SHP77 (cell line): ENCODE data around the gene TMEM63B.
"Not testable (repeated sequence)": the region's sequence is repeated elsewhere in the genome, so short reads cannot be mapped to it uniquely, and the experiment has no call there.

Experiments used
- DNase-seq, 2 experiments: peaks; one replicate each; lab custom pipeline; 2025; lab: John Stamatoyannopoulos, UW

The TMEM63B gene

DNA sequence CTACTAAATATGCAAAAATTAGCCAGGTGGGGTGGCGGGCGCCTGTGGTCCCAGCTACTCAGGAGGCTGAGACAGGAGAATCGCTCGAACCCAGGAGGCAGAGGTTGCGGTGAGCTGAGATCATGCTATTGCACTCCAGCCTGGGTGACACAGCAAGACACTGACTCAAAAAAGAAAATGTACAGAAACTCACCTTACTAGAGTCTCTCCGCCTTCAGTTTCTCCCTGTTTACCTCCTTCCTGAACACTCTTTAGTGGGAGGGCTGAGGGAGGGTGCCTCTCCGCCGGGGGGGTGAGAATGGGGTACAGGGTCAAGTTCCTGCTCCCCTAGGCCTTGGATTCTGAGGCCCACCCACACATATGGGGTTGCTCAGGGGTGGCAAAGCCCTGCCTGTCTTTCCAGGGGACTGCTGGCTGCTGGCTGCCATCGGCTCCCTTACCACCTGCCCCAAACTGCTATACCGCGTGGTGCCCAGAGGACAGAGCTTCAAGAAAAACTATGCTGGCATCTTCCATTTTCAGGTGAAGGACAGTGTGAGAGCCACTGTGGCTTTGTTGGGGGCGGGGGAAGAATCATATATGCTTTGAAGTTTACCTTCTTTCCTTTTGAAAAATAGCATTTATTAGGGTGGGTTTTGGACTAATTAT, 44.7 kb downstream of the TMEM63B start:
- DNase-seq: no peak

DNA sequence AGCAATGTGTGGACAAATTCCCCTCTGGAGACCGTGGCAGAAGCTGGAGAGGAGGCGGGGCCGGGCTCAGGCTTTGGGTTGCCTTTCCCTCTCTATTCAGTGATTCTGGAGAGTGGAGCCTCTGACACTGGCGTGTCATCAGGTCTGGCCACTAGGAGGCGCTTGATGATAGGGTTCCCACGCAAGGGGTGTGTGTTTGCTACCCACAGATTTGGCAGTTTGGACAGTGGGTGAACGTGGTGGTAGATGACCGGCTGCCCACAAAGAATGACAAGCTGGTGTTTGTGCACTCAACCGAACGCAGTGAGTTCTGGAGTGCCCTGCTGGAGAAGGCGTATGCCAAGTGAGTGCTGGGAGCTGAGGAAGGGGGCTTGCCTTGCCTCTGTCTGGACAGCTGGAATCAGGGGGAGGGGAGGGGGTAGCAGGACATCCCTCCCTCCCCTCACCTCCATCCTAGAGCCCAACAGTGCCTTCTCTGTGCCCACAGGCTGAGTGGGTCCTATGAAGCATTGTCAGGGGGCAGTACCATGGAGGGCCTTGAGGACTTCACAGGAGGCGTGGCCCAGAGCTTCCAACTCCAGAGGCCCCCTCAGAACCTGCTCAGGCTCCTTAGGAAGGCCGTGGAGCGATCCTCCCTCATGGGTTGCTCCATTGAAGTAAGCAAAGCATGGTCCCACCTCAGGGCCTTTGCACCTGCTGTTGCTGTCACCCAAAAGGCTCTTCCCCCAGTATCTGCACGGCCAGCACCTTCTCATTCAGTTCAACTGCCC, 45.6 kb downstream of the TMEM63B start:
- DNase-seq: peak; percentile 61 to 70

DNA sequence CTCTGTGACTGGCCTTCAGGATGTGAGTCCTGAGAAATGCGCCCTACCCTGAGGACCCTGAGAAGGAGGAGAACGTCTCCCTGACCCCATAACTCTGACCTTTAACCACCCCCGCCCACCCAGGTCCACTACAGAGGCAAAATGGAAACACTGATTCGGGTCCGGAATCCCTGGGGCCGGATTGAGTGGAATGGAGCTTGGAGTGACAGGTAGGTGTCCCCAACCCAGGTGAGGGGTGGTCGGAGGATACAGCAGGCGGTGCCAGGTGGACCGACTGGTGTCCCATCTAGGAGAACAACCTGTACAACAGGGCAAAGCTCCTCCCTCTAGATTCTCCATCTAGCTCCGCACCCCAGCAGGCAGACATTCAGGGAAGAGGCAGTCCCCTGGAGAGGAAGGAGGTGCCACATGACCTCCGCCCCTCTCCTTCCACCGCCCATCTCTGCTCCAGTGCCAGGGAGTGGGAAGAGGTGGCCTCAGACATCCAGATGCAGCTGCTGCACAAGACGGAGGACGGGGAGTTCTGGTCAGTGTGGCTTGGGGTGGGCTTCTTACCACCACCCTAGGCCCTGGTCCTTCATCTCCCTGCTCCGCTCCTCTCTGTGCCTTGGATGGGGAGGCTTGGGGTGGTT, 48.9 kb downstream of the TMEM63B start:
- DNase-seq: no peak

DNA sequence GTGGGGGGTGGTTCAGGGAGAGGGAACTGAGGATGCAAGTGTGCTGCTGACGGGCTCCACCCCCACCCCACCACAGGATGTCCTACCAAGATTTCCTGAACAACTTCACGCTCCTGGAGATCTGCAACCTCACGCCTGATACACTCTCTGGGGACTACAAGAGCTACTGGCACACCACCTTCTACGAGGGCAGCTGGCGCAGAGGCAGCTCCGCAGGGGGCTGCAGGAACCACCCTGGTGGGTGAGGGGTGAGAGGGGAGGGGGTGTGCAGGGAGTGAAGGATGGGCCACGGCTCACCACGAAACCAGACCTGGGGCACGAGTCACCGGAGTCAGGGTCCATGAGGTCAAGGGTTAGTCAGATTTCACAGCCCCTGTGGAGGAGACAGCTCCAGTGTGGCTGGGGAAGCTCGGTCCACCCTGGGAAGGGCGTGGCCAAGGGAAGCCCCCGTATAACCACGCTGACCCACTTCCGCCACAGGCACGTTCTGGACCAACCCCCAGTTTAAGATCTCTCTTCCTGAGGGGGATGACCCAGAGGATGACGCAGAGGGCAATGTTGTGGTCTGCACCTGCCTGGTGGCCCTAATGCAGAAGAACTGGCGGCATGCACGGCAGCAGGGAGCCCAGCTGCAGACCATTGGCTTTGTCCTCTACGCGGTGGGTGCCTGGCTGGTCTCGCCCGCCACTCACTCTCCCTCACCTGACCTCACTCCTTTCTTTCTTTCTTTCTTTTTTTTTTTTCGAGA, 49.6 kb downstream of the TMEM63B start:
- peak; percentile 32 to 49 for DNase-seq

DNA sequence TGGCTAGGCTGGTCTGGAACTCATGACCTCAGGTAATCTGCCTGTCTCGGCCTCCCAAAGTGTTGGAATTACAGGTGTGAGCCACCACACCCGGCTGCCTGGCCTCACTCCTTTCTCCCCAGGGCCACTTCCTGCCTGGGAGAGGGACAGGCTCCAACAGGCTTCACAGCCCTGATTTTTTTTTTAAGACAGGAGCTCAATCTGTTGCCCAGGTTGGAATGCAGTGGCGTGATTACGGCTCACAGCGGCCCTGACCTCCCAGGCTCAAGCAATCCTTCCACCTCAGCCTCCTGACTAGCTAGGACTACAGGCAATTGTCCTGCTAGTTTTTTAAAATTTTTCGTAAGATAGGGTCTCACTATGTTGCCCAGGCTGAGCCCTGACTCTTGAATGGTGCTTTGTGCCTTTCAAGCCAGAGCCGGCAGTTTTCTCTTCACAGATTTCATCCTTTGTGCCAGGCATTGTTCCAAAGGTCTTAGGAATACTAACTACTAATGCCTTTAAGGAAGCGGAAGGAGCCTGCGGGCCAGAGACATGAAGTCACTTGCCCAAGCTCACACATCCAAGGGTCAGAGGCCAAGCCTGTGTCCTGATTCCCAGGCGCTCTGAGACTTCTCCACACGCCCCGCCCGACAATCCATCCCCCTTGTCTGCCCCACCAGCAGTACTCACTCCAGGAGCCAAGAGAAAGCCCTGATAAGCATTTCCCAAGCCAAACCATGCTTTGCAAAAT, 50.5 kb downstream of the TMEM63B start:
- DNase-seq: no peak

DNA sequence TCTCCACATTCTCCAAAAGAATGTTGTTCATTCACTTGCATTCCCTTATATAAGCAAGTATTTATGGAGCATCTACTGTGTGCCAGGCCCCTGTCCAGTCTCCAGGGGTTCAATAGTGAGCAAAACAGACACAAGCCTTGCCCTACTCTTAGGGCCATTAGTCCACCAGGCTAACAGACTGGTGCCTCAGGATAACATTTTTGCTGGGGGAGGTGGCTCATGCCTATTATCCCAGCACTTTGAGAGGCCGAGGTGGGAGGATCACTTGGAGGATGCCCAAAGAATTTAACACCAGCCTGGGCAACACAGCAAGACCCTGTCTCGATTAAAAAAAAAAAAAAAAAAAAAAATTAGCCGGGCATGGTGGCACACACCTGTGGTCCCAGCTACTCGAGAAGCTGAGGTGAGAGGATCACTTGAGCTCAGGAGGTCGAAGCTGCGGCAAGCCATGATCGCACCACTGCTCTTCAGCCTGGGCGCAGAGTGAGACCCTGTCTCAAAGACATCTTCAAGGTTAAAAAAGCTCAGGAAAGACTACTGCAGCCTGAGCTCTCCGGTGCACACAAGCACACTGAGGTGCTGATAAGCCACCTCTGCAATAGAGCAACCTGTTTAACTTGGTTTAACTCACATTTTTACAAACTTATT, 51.2 kb downstream of the TMEM63B start:
- no peak for DNase-seq

DNA sequence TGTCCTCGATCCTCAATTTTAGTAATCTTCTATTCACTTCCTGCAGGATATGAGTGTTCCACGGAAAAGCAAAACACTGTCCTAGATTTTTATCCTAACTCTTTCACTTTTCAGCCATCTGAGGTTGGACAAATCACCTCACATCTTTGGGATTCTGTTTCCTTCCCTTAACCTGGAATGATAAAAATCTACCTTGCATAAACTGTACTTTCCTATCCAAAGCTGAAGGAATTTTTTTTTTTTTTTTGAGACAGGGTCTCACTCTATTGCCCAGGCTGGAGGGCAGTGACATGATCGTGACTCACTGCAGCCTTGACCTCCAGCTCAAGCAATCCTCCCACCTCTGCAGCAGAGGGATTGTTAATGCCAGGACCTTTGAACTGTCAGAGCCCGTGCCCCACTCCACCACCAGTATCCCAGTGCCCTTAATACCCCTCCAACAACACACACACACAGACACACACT, 51.8 kb downstream of the TMEM63B start:
- no peak for DNase-seq

DNA sequence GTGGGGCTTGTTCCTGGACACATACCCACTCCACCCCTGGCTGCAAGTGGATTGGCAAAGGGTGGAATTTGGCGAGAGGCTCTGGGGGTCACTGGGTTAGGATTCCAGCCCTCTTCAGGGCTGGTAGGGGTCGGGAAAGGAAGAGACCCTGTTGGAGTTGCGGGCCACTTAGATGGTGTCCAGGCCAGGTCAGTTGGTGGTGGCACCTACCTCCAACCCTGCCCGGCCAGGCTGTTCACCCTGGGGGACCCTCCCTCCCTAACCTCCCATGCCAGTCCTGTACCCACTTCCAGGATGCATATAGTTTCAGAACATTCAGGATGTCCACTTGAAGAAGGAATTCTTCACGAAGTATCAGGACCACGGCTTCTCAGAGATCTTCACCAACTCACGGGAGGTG, 52.3 kb downstream of the TMEM63B start:
- no peak for DNase-seq

DNA sequence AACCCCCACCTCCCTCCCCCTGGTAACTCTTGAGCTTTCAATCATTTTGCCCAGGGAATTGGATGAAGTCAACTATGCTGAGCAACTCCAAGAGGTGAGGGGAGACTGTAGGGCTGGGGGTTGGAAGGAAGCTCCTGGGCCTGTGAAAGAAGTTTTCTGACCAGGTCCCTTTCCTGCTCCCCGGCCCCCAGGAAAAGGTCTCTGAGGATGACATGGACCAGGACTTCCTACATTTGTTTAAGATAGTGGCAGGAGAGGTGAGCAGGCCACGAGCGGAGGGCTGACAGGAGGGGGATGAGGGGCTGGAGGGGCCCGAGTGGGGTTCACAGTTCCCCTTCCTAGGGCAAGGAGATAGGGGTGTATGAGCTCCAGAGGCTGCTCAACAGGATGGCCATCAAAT, 53.1 kb downstream of the TMEM63B start:
- DNase-seq: no peak

DNA sequence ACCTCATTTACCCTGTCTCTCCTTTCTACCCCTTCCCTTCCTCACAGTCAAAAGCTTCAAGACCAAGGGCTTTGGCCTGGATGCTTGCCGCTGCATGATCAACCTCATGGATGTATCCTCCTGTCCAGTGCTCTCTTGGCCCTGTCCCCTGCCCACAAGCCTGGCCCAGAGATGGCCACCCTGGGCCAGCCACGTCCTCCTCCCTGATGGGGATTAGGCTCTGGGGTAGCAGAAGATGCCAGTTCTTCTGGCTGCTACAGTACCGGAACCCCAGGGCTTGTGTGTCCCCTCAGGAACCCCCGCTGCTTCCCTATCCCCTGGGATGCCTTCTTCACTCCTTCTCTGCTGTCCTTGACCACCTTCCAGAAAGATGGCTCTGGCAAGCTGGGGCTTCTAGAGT, 53.5 kb downstream of the TMEM63B start:
- DNase-seq: no peak

DNA sequence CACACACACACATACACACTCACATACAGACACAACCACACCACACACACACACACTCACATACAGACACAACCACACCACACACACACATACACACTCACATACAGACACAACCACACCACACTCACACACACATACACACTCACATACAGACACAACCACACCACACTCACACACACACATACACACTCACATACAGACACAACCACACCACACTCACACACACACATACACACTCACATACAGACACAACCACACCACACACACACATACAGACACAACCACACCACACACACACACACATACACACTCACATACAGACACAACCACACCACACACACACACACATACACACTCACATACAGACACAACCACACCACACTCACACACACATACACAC, 54.4 kb downstream of the TMEM63B start:
- DNase-seq: not testable (repeated sequence)

DNA sequence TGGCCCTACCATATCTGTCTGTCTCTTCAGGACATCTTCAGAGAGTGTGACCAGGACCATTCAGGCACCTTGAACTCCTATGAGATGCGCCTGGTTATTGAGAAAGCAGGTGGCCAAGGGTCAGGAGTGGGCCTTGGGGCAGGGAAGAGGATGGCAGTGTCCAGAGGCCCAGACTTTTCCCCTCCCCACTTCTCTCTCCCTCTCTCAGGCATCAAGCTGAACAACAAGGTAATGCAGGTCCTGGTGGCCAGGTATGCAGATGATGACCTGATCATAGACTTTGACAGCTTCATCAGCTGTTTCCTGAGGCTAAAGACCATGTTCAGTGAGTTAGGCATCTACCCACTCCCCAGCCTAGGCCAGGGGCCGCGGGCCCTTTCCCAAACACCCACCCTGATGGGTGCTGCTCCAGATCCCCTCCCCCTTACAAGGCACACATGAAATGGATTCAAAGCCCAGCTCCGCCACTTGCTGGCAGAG, 55.6 kb downstream of the TMEM63B start:
- DNase-seq: no peak

DNA sequence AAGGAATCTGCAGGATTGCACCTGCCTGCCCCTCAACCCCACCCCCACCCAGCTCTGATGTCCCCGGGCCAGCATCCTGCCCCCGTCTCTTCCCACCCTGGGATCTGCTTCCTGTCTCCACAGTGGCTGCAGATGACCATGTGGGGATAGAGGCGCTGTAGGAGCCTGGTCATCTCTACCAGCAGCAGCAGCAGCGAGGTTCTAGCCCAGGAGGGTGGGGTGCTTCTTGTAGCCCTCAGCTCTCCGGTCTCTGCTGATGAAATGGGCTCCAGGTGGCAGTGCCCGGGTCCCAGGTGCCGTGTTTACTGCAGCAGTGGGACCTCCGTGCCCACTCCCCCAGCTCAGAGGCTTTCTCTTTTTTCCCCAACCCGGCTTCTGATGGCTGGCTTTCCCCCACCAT, 56.4 kb downstream of the TMEM63B start:
- DNase-seq: peak in 1 of 2 experiments; percentile 23

DNA sequence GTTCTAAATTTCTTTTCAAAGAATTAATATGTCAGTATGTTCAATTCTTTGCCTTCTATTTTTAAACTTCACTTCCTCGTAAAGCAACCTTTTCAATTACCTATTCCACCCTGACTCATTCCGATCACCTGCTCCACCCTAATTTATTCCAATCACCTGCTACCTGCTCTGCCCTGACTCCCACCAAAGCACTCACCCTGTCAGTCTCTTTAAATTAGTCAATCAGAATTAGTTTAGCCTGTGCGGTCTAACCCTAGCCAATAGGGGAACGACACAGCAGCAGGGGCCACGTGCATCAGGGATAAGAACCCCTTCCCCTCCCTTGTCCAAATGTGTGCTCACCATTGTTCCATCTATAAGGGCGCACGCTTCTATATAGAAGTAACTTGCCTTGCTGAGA, 58.0 kb downstream of the TMEM63B start:
- DNase-seq: not testable (repeated sequence)

DNA sequence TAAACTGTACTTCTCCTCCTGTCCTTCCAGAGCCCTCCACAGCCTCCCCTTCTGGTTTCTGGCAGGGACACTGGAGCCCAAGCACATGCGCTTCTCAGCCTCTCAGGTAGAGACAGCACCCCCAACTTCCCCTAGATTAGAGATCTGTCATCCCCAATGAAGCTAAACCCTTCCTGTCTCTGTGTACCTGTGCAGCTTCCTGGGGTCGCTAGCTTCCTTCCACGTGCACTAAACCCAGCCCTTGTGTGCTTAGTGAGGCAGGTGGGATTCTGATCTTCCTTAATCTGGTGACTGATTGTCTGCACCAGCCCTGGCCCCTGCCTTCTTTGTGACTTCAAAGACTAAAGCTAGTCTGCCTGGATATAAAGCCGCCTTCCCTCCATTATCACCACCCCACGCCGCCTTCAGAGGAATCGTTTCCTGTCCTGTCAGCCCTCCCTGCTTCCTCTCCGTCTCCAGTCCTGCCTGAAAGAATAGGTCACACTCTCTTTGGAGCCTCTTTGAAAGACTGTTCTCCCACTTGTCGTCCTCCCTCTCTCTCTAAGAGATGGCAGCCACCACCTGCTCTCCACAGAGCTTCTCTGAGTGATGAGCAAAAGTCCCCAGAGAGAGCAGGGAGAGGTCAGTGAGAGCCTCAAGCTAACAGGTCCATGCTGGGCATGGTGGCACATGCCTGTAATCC, 58.7 kb downstream of the TMEM63B start:
- DNase-seq: no peak

DNA sequence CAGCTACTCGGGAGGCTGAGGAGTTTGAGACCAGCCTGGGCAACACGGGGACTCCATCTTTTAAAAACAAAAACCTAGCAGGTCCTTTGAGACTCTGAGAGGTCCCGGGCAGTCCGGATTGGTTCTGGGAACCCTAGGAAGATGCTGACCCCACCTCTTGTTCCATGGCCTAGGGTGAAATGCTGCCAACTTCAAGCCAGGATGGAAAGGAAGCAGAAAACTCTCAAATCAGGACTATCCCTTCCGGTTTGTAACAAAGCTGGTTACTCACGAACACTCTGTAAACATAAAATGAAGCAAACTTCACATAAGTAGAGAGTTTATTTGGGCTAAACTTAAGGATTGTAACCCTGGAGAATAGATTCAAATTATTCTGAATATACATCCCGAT, 59.3 kb downstream of the TMEM63B start:
- DNase-seq: no peak

DNA sequence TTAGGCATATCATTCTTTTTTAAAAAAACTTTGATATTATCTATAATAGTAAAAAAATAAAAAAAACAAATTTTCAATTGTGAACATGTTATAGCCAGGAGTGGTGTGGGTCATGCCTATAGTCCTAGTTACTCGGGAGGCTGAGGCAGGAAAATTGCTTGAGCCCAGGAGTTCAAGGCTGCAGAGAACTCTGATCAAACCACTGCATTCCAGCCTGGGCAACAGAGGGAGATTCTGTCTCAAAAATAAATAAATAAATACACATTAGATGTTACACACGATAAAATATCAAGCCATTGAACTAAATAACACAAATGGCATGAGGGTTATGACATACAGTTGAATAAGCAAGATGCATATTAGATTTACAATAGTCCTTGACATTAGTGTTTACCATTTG, 61.5 kb downstream of the TMEM63B start:
- DNase-seq: no peak

DNA sequence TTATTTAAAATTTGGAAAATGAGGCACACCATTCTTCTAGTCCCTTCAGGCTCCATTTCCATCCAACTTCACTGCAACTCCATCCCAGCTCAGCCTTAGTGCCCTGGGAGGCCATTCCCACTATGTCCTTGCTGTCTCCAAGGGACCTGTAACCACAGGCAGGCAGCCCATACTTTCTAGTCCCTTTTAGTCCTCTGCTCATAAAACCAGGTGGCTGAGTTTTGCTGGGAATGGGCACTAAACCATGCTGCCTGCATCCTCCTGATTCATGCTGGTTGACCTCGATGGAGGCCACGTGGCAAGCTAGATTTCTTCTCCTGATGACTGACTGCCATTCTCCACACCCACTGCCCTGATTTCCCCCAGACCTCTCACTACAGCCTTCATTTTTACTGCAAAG, 61.9 kb downstream of the TMEM63B start:
- DNase-seq: no peak

DNA sequence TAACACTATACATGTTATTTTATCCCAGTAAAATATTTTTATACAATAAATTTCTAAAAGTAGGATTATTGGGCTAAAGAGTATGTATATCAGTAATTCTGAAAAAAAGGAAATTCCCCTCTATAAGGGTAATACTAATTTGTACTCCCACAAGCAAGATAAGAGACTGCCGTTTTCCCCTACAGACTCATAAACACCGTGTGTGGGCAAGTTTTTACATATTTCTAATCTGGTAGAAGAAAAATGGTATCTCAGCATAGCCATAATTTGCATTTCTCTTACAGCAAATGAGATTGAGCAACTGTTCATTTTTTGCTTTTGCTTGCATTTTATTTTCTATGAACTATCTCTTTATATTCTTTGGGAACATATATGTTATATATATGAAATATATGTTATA, 63.4 kb downstream of the TMEM63B start:
- no peak for DNase-seq

DNA sequence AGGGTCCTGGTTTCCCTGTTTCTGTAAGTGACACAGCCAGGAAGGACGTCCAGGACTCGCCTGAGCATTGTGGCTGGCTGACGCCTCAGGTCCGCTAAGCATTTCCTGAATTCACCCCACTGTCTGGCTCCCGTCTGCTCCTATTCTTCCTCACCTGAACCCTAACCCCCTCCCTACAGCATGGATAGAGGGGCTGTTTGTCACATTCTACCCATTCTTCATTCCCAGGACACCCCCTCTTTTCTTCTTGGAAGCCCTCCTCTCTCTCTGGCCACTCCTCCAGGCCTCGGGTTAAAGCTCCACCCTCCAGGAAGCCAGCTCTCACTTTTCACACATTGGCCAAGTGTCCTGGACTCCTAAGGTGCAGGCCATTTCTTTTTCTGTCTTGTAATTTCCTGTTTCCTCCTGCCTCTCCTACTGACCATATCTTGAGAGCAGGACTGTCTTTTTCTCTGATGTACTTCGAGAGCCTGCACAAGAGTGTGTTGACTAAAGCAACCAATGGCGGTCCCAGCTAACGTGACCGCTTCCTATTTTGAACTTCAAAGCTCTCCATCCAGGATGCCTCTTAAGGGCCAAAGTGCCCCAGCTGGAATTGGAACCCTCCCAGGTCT, 65.2 kb downstream of the TMEM63B start:
- DNase-seq: no peak
